ENCODE data around the gene VEGFB.

GRCh38 chr11:64224151-64224890 lies 10.1 kb upstream of the VEGFB start:
- TF ChIP-seq POLR2A (IDR thresholded peaks at IDR 0.05) = no peak
- TF ChIP-seq CTCF (IDR thresholded peaks at IDR 0.05) = no peak

All from uterus (tissue), 2 donors.